ENCODE results near the gene NCOA7. TPM values are rescaled to one million over a fixed set of nuclear protein-coding genes. Genes with fewer than 3 reads are reported as not detected.

NCOA7 gene
- total and polyA plus RNA-seq, 2 of the 8 experiments (the other 6 are each of a cell fraction or from before 2014, with no cell fraction given), result 2.6 to 10.7 TPM

DNA sequence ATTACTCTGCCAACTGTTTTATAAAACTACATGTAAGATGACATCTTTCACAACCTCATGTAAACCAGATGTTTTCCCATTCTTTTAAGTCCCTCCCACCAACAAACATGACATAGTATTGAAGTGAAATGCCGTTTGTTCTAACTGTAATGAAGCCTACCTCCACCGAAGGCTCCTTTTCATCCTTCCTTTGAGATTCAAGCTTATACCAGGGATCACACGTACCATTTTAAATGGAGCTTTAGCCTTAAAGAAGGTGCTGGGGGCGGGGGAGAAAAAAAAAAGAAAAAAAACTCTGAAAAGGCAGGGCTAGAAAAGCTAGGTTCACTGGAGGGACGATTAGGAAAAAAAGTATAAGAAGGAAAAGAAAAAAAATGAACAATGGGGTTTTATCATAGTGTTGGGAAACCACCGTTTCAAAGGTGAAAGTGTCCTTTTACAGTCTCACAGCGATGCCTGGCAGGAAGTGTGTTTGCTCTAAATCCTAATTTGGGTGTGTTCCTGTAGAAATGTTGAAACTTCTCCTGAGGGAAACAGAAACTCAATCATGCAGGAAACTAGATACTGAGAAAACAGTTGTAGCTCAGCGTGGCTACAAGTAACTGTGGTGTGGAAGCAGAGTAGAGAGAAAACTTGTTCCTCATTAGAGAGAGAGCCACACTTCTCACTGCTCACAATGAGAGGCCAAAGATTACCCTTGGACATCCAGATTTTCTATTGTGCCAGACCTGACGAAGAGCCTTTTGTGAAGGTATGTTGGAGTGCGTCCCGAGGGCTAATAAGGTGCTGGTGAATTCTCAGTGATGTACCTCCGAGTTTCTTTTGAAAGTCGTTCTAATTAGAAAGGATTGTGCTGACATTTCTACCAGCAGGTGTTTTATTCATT, 128.2 kb downstream of the NCOA7 start:
- Histone ChIP-seq H3K56ac (replicated peaks; ENCODE audit: insufficient read length, low read depth, low read length) (no peak overlapping the region), H3K27me3 (replicated peaks in 1 of 4; ENCODE audit: control insufficient read depth in 3 of 4, extremely low read depth in 1 of 4, insufficient read depth in 3 of 4, low read length in 3 of 4) (no peaks in the 10 kb centered on the region), H4K8ac (ENCODE audit: extremely low read depth, insufficient read depth, low read length) (no peak overlapping the region), H4K91ac (replicated peaks; ENCODE audit: insufficient read length, low read length) (no peak overlapping the region), H3K36me3 (ENCODE audit: control insufficient read depth in 2 of 4, insufficient read depth in 4 of 4, low read length in 3 of 4) (peaks cover 0 to 11% (median 0%) of the 10 kb centered on the region in 4 experiments; a peak in 2 of 8 replicates), H2AFZ (ENCODE audit: low read length) (no peak overlapping the region), H3K4me3 (ENCODE audit: extremely low read depth in 1 of 4, insufficient read depth in 2 of 4, low read depth in 3 of 4, low read length in 4 of 4) (no peak overlapping the region), H3K14ac (ENCODE audit: insufficient read length) (no peak overlapping the region), H3K9ac (replicated peaks in 1 of 4; ENCODE audit: extremely low read depth in 1 of 4, low read depth in 3 of 4, low read length in 3 of 4) (no peak overlapping the region), H3K9me3 (ENCODE audit: insufficient read depth in 2 of 2, low read depth in 1 of 2, low read length in 1 of 2) (no peaks in the 10 kb centered on the region), H3K18ac (ENCODE audit: extremely low read depth, low read length) (no peak overlapping the region), H3K27ac (ENCODE audit: low read depth, low read length) (no peak overlapping the region), H2BK120ac (replicated peaks; ENCODE audit: low read depth, low read length) (no peak overlapping the region), H2BK20ac (ENCODE audit: low read length) (no peak overlapping the region), H4K5ac (ENCODE audit: insufficient read length, low read depth, low read length) (no peak overlapping the region), H2BK12ac (ENCODE audit: low read depth, low read length) (no peak overlapping the region), H2AK5ac (ENCODE audit: low read depth, low read length) (no peak overlapping the region), H2BK5ac (ENCODE audit: low read depth, low read length) (no peak overlapping the region), H3K23ac (ENCODE audit: insufficient read length) (no peak overlapping the region), H3K79me1 (ENCODE audit: low read depth, low read length) (no peaks in the 10 kb centered on the region), H3K23me2 (ENCODE audit: low read depth, low read length) (no peaks in the 10 kb centered on the region), H3K79me2 (ENCODE audit: control insufficient read depth in 1 of 2, insufficient read depth in 2 of 2, low read length in 2 of 2) (no peaks in the 10 kb centered on the region), H3K4me1 (replicated peaks in 1 of 4; ENCODE audit: control insufficient read depth in 3 of 4, insufficient read depth in 4 of 4, low read length in 3 of 4) (peaks cover 0 to 11% (median 7%) of the 10 kb centered on the region in 4 experiments; a peak in 6 of 7 replicates), H2BK15ac (ENCODE audit: low read length) (no peak overlapping the region), H3K4ac (replicated peaks; ENCODE audit: insufficient read length, low read depth, low read length) (no peak overlapping the region), H3K4me2 (ENCODE audit: insufficient read depth in 1 of 2, low read depth in 2 of 2, low read length in 2 of 2) (no peak overlapping the region), H4K20me1 (replicated peaks in 1 of 2; ENCODE audit: control insufficient read depth in 1 of 2, insufficient read depth in 2 of 2, low read length in 2 of 2) (no peaks in the 10 kb centered on the region)
- WGBS, 2 experiments (ENCODE audit: extremely low coverage in 1 of 2, insufficient coverage in 1 of 2, insufficient read length in 1 of 2, insufficient replicate concordance in 2 of 2, low coverage in 1 of 2, low lambda C conversion rate in 2 of 2, missing lambda C conversion rate in 1 of 2), result 78% methylated on average over 13 of the region's 13 CpGs; no CpG with 5 or more reads in 1 of the 2 experiments
- FAIRE-seq, result no peak
- ChIA-PET POLR2A (ENCODE audit: partially characterized antibody) (no interaction called here), CTCF (ENCODE audit: partially characterized antibody) (interaction anchor here (0.7 to 6.7 kb wide), 9 partner anchors 13 to 50 kb away, joined by 3 to 78 read pairs (median 3); partner anchors contain the start of gene HINT3)
- no peak for DNase-seq (ENCODE audit: low read depth in 1 of 2, low spot score in 2 of 2)
- TF ChIP-seq SRF (IDR thresholded peaks at IDR 0.05; ENCODE audit: low read depth, low read length) (peak; percentile 71), CREB1 (IDR thresholded peaks at IDR 0.05) (no peak), TEAD4 (IDR thresholded peaks at IDR 0.05; ENCODE audit: low read depth, low read length) (no peak)
